ENCODE data around the gene MAT2B. TPM values are rescaled to one million over a fixed set of nuclear protein-coding genes. Genes with fewer than 3 reads are reported as not detected.
A peak's percentile ranks its signal among the peaks of the same experiment; 100 is the strongest.
"Not testable (repeated sequence)": the region's sequence is repeated elsewhere in the genome, so short reads cannot be mapped to it uniquely, and the experiment has no call there.

Gene MAT2B
- total RNA-seq, 1 experiment from 2014 or later: 122 TPM

GRCh38 chr5:163503106-163504078, 2.0 kb upstream of the MAT2B start:
- DNase-seq (ENCODE audit: low spot score): peak; percentile 76

GRCh38 chr5:163504079-163504931, 1.1 kb upstream of the MAT2B start:
- peak; percentile 58 for DNase-seq (ENCODE audit: low spot score)

GRCh38 chr5:163505049-163505367, 411 bp upstream of the MAT2B start:
- no peak for DNase-seq (ENCODE audit: low spot score)

GRCh38 chr5:163506095-163506457, 657 bp downstream of the MAT2B start:
- peak; percentile 6 for DNase-seq (ENCODE audit: low spot score)

GRCh38 chr5:163506726-163507125, 1.3 kb downstream of the MAT2B start:
- DNase-seq (ENCODE audit: low spot score): peak; percentile 36

GRCh38 chr5:163508753-163509152, 3.3 kb downstream of the MAT2B start:
- DNase-seq (ENCODE audit: low spot score): no peak

- DNase-seq (ENCODE audit: low spot score): peak; percentile 36
Observed at GRCh38 chr5:163509291-163509951, 4.0 kb downstream of the MAT2B start.

- no peak for DNase-seq (ENCODE audit: low spot score)
Observed at GRCh38 chr5:163512526-163512925, 7.1 kb downstream of the MAT2B start.

GRCh38 chr5:163525096-163525495, 19.7 kb downstream of the MAT2B start:
- DNase-seq (ENCODE audit: low spot score): no peak

GRCh38 chr5:163529698-163530097, 24.3 kb downstream of the MAT2B start:
- no peak for DNase-seq (ENCODE audit: low spot score)

GRCh38 chr5:163531272-163531671, 25.9 kb downstream of the MAT2B start:
- no peak for DNase-seq (ENCODE audit: low spot score)

GRCh38 chr5:163532171-163533084, 27.0 kb downstream of the MAT2B start:
- no peak for DNase-seq (ENCODE audit: low spot score)

GRCh38 chr5:163533223-163533622, 27.8 kb downstream of the MAT2B start:
- DNase-seq (ENCODE audit: low spot score): no peak

GRCh38 chr5:163534492-163535094, 29.2 kb downstream of the MAT2B start:
- no peak for DNase-seq (ENCODE audit: low spot score)

GRCh38 chr5:163535290-163535689, 29.9 kb downstream of the MAT2B start:
- no peak for DNase-seq (ENCODE audit: low spot score)

- not testable (repeated sequence) for DNase-seq (ENCODE audit: low spot score)
Observed at GRCh38 chr5:163536442-163536841, 31.0 kb downstream of the MAT2B start.

GRCh38 chr5:163540696-163541095, 35.3 kb downstream of the MAT2B start:
- no peak for DNase-seq (ENCODE audit: low spot score)

- no peak for DNase-seq (ENCODE audit: low spot score)
Observed at GRCh38 chr5:163542771-163543170, 37.4 kb downstream of the MAT2B start.

- DNase-seq (ENCODE audit: low spot score): no peak
Observed at GRCh38 chr5:163544041-163544440, 38.6 kb downstream of the MAT2B start.

- DNase-seq (ENCODE audit: low spot score): no peak
Observed at GRCh38 chr5:163544836-163545235, 39.4 kb downstream of the MAT2B start.

- DNase-seq (ENCODE audit: low spot score): no peak
Observed at GRCh38 chr5:163548649-163549048, 43.2 kb downstream of the MAT2B start.
